Spleen (tissue), 11 donors: ENCODE measurements around the gene ATP12A. TPM values are rescaled to one million over a fixed set of nuclear protein-coding genes. Genes with fewer than 3 reads are reported as not detected.

Source experiments
- DNase-seq: peaks from one replicate; pipeline ENCODE4 v3.0.0-alpha.2; 2020
- H3K27ac ChIP-seq, 8 donors: fragments of 200-600 bp; sonication (generic) in 7 of 8; 1 replicate in 4 of 8; 2 replicates in 4 of 8; pipeline versions ENCODE4 v1.5.0 to v1.8.0; 2016 to 2021; ENCODE audit warnings: inconsistent platforms in 4 of 8, mild to moderate bottlenecking in 4 of 8, moderate library complexity in 1 of 8
- H3K27me3 ChIP-seq, 7 donors: fragments of 200-600 bp; sonication (generic) in 6 of 7; replicated peaks in 1 of 7; 1 replicate in 4 of 7; 2 replicates in 3 of 7; pipeline versions ENCODE4 v1.5.0 to v1.8.0; 2016 to 2021; ENCODE audit warnings: inconsistent platforms in 3 of 7, mild to moderate bottlenecking in 1 of 7
- H3K36me3 ChIP-seq, 6 donors: fragments of 200-600 bp; sonication (generic) in 5 of 6; 1 replicate in 4 of 6; 2 replicates in 2 of 6; pipeline versions ENCODE4 v1.5.0 to v1.8.0; 2016 to 2021; ENCODE audit warnings: inconsistent platforms in 2 of 6
- H3K4me1 ChIP-seq, 6 donors: fragments of 200-600 bp; sonication (generic) in 5 of 6; 1 replicate in 3 of 6; 2 replicates in 3 of 6; pipeline versions ENCODE4 v1.5.0 to v1.8.0; 2016 to 2021; ENCODE audit warnings: inconsistent platforms in 3 of 6
- H3K4me3 ChIP-seq, 8 donors: fragments of 200-600 bp; sonication (generic) in 7 of 8; 1 replicate in 4 of 8; 2 replicates in 4 of 8; pipeline versions ENCODE4 v1.5.0 to v1.8.0; 2016 to 2021; ENCODE audit warnings: inconsistent platforms in 4 of 8, mild to moderate bottlenecking in 4 of 8, moderate library complexity in 2 of 8
- H3K9me3 ChIP-seq, 8 donors: fragments of 200-600 bp; sonication (generic) in 7 of 8; 1 replicate in 4 of 8; 2 replicates in 4 of 8; pipeline versions ENCODE4 v1.5.0 to v1.8.0; 2016 to 2021; ENCODE audit warnings: inconsistent platforms in 4 of 8
- POLR2A ChIP-seq, 3 donors: fragments of 450-650 bp; IDR thresholded peaks; one replicate each; pipeline ENCODE4 v1.5.1; 2017; ENCODE audit warnings: antibody characterized with exemption in 3 of 3, mild to moderate bottlenecking in 1 of 3
- POLR2AphosphoS5 ChIP-seq, 3 donors: sonication (generic); formaldehyde crosslinking; IDR thresholded peaks; one replicate each; pipeline ENCODE4 v1.5.1; 2017; ENCODE audit warnings: antibody characterized with exemption in 3 of 3
- whole genome bisulfite sequencing, 5 donors: extraction: QIAGEN DNeasy Blood & Tissue Kit in 3 of 5; methylation state at CpG; one replicate each; pipeline versions ENCODE4 v1.1.5 to v1.1.7; 2013 to 2018; 5-methylcytosine and 5-hydroxymethylcytosine counted together
- intact Hi-C: fragments of 100-400 bp; cut with DNase I; formaldehyde crosslinking; loops from one replicate; pipeline ENCODE4 v1.15.0; 2023; ENCODE audit warnings: low total_unique reads
- polyA plus RNA-seq, 3 donors: library from polyadenylated mRNA; stranded (reverse); fragments of 200-250 nt; gene quantifications; one replicate each; pipeline ENCODE4 v1.2.1, GENCODE V29; 2013
- total RNA-seq, 7 donors: library from RNA; depleted of rRNA in 3 of 7; stranded (reverse); fragments of >200 nt in 3 of 7; fragmentation: NEBNext Ultra II Directional in 4 of 7; extraction: Animal tissue kit (Norgen Biotek cat#: 25700) in 4 of 7; gene quantifications; one replicate each; pipeline versions ENCODE4 v1.1.0 to v1.2.1, GENCODE V29; 2016 to 2021
- TF ChIP-seq, protein P1 (sequence below), 11 experiments: fragments of 200-600 bp in 7 of 11; fragments of 450-650 bp in 4 of 11; sonication (generic) in 4 of 11; IDR thresholded peaks in 8 of 11; conservative IDR thresholded peaks in 3 of 11; 1 replicate in 7 of 11; 2 replicates in 4 of 11; pipeline versions ENCODE4 v1.4.0 to v1.8.0; 2016 to 2021; ENCODE audit warnings: antibody characterized with exemption in 11 of 11, inconsistent platforms in 4 of 11, mild to moderate bottlenecking in 1 of 11
- donor health status: healthy with polysubstance abuse.
- donor health status: DM: no; HTN: no; CAD: no; lungs with moderate emphysema.
- donor health status: DM: no; HTN: no; CAD: no.
- donor health status: Bipolar disorder and iron deficiency.
- donor health status: healthy.
- donor health status: DM: no; HTN: no; CAD: no.
- donor health status: DM: yes; HTN: yes; CAD: no.

ATP12A gene
- total and polyA plus RNA-seq, 10 donors, result not detected

DNA sequence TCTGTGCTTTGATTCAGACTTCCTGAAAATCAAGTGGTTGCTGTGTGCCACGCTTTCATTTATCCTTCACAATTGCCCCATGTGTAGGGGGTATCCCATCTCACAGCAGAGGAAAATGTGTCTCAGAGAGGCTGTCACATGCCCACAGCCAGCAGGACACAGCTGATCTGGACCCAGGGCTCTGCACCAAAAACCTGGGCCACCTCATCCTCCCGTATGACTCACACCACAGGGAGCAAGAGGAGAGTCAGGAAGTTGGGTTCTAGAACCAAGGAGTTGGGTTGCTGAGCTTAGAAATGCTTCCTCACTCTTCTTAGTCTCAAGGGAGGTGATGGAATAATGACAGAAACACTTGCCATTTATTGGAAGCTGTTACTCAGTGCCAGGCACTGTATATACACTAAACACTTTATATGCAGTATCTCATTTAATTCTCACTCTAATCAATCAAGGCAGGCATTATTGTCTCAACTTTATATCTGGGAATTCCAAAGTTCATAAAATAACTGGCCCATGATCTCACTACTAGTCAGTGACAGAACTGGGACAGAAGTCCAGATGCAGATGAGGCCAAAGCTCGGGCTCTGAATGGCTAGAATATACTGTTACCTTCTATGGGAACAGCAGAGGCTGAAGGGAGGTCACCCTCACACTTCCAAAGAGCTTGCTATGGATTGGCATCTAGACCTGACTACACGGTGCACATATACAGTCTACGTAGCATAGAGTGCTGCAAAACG is 47.7 kb upstream of the ATP12A start:
- DNase-seq, result no peak
- Histone ChIP-seq H3K4me3 (no peak overlapping the region), H3K27me3 (peaks cover 0 to under 1% (median 0%) of the 10 kb centered on the region in 7 donors), H3K27ac (no peak overlapping the region), H3K9me3 (no peaks in the 10 kb centered on the region), H3K36me3 (no peaks in the 10 kb centered on the region), H3K4me1 (no peaks in the 10 kb centered on the region)
- TF ChIP-seq POLR2A (IDR thresholded peaks at IDR 0.05), result no peak
- TF ChIP-seq, protein P1, sequence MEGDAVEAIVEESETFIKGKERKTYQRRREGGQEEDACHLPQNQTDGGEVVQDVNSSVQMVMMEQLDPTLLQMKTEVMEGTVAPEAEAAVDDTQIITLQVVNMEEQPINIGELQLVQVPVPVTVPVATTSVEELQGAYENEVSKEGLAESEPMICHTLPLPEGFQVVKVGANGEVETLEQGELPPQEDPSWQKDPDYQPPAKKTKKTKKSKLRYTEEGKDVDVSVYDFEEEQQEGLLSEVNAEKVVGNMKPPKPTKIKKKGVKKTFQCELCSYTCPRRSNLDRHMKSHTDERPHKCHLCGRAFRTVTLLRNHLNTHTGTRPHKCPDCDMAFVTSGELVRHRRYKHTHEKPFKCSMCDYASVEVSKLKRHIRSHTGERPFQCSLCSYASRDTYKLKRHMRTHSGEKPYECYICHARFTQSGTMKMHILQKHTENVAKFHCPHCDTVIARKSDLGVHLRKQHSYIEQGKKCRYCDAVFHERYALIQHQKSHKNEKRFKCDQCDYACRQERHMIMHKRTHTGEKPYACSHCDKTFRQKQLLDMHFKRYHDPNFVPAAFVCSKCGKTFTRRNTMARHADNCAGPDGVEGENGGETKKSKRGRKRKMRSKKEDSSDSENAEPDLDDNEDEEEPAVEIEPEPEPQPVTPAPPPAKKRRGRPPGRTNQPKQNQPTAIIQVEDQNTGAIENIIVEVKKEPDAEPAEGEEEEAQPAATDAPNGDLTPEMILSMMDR (IDR thresholded peaks at IDR 0.05 in 8 of 11, conservative IDR thresholded peaks at IDR 0.05 in 3 of 11), result no peak
- no peak for TF ChIP-seq POLR2AphosphoS5 (IDR thresholded peaks at IDR 0.05)
- intact Hi-C loops, result no loop called here
- WGBS, 5 donors, result 80 to 91% (median 83%) methylated on average over 6 of the region's 6 CpGs

DNA sequence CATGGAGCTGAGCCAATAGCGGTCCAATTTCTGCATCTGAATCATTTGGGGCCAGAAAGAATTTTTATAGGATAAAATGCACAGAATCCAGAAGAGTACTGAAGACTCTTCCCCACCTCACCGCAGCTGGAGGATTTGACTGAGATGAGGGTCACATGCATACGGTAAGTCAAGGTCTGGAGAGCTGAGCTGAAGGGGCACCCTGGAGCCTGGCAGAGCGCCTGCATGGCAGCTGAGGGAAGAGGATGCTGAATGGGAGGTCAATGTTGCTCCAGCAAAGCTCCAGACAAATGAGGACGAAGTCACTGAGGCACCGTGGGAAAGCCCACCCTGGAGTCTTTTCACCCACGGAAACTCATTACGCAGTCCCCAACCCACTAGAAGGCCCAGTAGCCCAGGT is 43.4 kb upstream of the ATP12A start:
- DNase-seq, result no peak
- Histone ChIP-seq H3K4me1 (no peaks in the 10 kb centered on the region), H3K27ac (no peak overlapping the region), H3K36me3 (no peaks in the 10 kb centered on the region), H3K9me3 (no peaks in the 10 kb centered on the region), H3K4me3 (no peak overlapping the region), H3K27me3 (peaks cover 0 to 9% (median 0%) of the 10 kb centered on the region in 7 donors)
- WGBS, 5 donors, result 82 to 96% (median 90%) methylated on average over 8 of the region's 8 CpGs
- intact Hi-C loops, result no loop called here
- TF ChIP-seq, protein P1 (IDR thresholded peaks at IDR 0.05 in 8 of 11, conservative IDR thresholded peaks at IDR 0.05 in 3 of 11), result no peak
- TF ChIP-seq POLR2A (IDR thresholded peaks at IDR 0.05) (no peak), POLR2AphosphoS5 (IDR thresholded peaks at IDR 0.05) (no peak)

DNA sequence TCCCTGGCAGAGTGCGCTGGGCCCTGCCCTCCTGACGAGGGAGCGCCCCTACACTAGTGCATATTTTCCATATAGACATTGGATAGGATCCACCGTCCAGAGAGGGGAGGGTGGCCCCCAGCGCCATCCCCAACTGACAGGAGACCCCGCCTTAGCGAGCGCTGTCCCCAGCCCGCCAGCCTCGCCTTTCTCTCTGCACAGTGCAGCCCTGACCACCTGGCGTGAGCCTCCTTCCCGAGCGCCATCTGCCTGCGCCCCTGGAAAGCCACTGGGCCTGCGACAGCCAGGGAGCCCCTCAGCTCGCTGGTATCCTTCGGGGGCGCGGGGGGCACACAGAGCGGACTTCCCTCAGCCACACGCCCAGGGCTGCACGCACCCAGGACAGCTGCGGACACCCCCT is 42.1 kb upstream of the ATP12A start:
- Histone ChIP-seq H3K27ac (no peak overlapping the region), H3K4me3 (no peak overlapping the region), H3K36me3 (no peaks in the 10 kb centered on the region), H3K9me3 (no peaks in the 10 kb centered on the region), H3K4me1 (no peaks in the 10 kb centered on the region), H3K27me3 (peaks cover 0 to 9% (median 0%) of the 10 kb centered on the region in 7 donors)
- intact Hi-C loops, result no loop called here
- 66 to 89% (median 71%) methylated on average over 19 to 23 of the region's 23 CpGs for WGBS, 5 donors
- no peak for DNase-seq
- TF ChIP-seq POLR2AphosphoS5 (IDR thresholded peaks at IDR 0.05) (no peak), POLR2A (IDR thresholded peaks at IDR 0.05) (no peak)
- TF ChIP-seq, protein P1 (IDR thresholded peaks at IDR 0.05 in 8 of 11, conservative IDR thresholded peaks at IDR 0.05 in 3 of 11), result no peak

DNA sequence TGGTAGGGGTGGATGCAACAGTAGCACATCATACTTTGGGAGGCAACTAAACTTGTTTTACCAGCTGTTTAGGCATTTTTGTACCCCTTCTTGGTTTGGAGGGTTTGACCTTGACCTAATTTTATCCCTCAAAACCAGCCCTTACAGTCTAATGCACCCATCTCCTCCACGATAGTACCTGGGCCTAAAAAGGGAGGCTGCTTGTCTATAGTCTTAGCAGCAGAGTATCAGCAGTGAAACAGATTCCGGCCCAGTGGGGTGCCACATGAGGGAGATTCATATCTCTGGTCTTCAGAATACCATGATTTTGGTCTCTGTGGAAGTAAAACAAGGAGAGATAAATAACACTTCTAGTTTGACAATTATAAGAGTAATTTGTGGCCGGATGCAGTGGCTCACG is 39.5 kb upstream of the ATP12A start:
- no peaks in the 10 kb centered on the region for H3K4me1 ChIP-seq
- DNase-seq, result no peak
- peaks cover 0 to 9% (median 0%) of the 10 kb centered on the region in 7 donors for H3K27me3 ChIP-seq
- H3K9me3 ChIP-seq, result no peaks in the 10 kb centered on the region
- TF ChIP-seq, protein P1 (IDR thresholded peaks at IDR 0.05 in 8 of 11, conservative IDR thresholded peaks at IDR 0.05 in 3 of 11), result no peak
- TF ChIP-seq POLR2AphosphoS5 (IDR thresholded peaks at IDR 0.05) (no peak), POLR2A (IDR thresholded peaks at IDR 0.05) (no peak)
- H3K4me3 ChIP-seq, result no peak overlapping the region
- WGBS, 5 donors, result 92 to 98% (median 94%) methylated on average over 4 of the region's 4 CpGs
- H3K27ac ChIP-seq, result no peak overlapping the region
- H3K36me3 ChIP-seq, result no peaks in the 10 kb centered on the region
- intact Hi-C loops, result no loop called here
